GM23338 (cell line): ENCODE results near the gene BMP8A. TPM values are rescaled to one million over a fixed set of nuclear protein-coding genes. Genes with fewer than 3 reads are reported as not detected.

Experiments
- ATAC-seq: fragments of 200-7000 bp; cut with Tn5 transposase; 3 replicates; pipeline ENCODE4 v1.9.1; 2020
- DNase-seq: peaks from one replicate; pipeline ENCODE4 v3.0.0-alpha.2; 2015; ENCODE audit warnings: low spot score
- H2AFZ ChIP-seq: fragments of 200-600 bp; sonication (generic); 2 replicates; pipeline ENCODE4 v1.8.0; 2016; ENCODE audit warnings: antibody characterized with exemption, mild to moderate bottlenecking, moderate library complexity
- H3F3A ChIP-seq: fragments of 200-600 bp; sonication (generic); replicated peaks from 2 replicates; pipeline ENCODE4 v1.8.0; 2017; ENCODE audit warnings: antibody characterized with exemption, mixed run types, low read depth
- H3K27ac ChIP-seq: fragments of 200-600 bp; sonication (generic); 2 replicates; pipeline ENCODE4 v1.6.1; 2016; ENCODE audit warnings: low read depth
- H3K27me3 ChIP-seq: fragments of 200-600 bp; sonication (generic); 2 replicates; pipeline ENCODE4 v1.8.0; 2016; ENCODE audit warnings: mild to moderate bottlenecking, mixed run types, moderate library complexity; ENCODE audit not compliant: insufficient read depth
- H3K36me3 ChIP-seq: fragments of 200-600 bp; sonication (generic); 2 replicates; pipeline ENCODE4 v1.8.0; 2016; ENCODE audit warnings: mild to moderate bottlenecking; ENCODE audit not compliant: insufficient read depth
- H3K4me1 ChIP-seq: fragments of 200-600 bp; sonication (generic); 2 replicates; pipeline ENCODE4 v1.8.0; 2016; ENCODE audit warnings: mild to moderate bottlenecking, moderate library complexity; ENCODE audit not compliant: insufficient read depth
- H3K4me2 ChIP-seq: fragments of 200-600 bp; sonication (generic); 2 replicates; pipeline ENCODE4 v1.7.1; 2017; ENCODE audit warnings: mixed run types
- H3K4me3 ChIP-seq: fragments of 200-600 bp; sonication (generic); 2 replicates; pipeline ENCODE4 v1.6.1; 2016; ENCODE audit warnings: mixed run types
- H3K79me2 ChIP-seq: fragments of 200-600 bp; sonication (generic); replicated peaks from 2 replicates; pipeline ENCODE4 v1.8.0; 2017; ENCODE audit warnings: mild to moderate bottlenecking; ENCODE audit not compliant: insufficient read depth
- H3K9me2 ChIP-seq: fragments of 200-600 bp; sonication (generic); 2 replicates; pipeline ENCODE4 v1.8.0; 2017; ENCODE audit not compliant: insufficient read depth
- H4K20me1 ChIP-seq: fragments of 200-600 bp; sonication (generic); replicated peaks from 2 replicates; pipeline ENCODE4 v1.8.0; 2017; ENCODE audit warnings: mild to moderate bottlenecking; ENCODE audit not compliant: insufficient read depth
- H3K27ac Mint-ChIP-seq: 2 replicates; pipeline ENCODE4 v1.8.0; 2020; ENCODE audit warnings: inconsistent platforms, mild to moderate bottlenecking, moderate library complexity, mixed read lengths
- H3K27me3 Mint-ChIP-seq: 3 replicates; pipeline ENCODE4 v1.8.0; 2022; ENCODE audit warnings: low read depth, mild to moderate bottlenecking, moderate library complexity, mixed read lengths, inconsistent platforms; ENCODE audit not compliant: insufficient read depth, poor library complexity
- H3K36me3 Mint-ChIP-seq: 3 replicates; pipeline ENCODE4 v1.8.0; 2021; ENCODE audit warnings: low read depth, mild to moderate bottlenecking, inconsistent platforms, moderate library complexity, mixed read lengths
- H3K4me1 Mint-ChIP-seq: 3 replicates; pipeline ENCODE4 v1.8.0; 2020; ENCODE audit warnings: mild to moderate bottlenecking, inconsistent platforms, mixed read lengths
- H3K4me3 Mint-ChIP-seq: 3 replicates; pipeline ENCODE4 v1.8.0; 2021; ENCODE audit warnings: moderate library complexity, mild to moderate bottlenecking, inconsistent platforms, mixed read lengths
- H3K9me3 Mint-ChIP-seq: 3 replicates; pipeline ENCODE4 v1.8.0; 2020; ENCODE audit warnings: moderate library complexity, mild to moderate bottlenecking, inconsistent platforms, mixed read lengths
- CREB1 ChIP-seq: fragments of 250-450 bp; sonication (Bioruptor Pico); IDR thresholded peaks from 2 replicates; pipeline ENCODE4 v1.5.0; 2020; ENCODE audit warnings: low read depth, mild to moderate bottlenecking, moderate library complexity
- EZH2 ChIP-seq: fragments of 200-600 bp; sonication (generic); IDR thresholded peaks from one replicate; pipeline ENCODE4 v1.8.0; 2017; ENCODE audit warnings: antibody characterized with exemption, mild to moderate bottlenecking, low read depth; ENCODE audit not compliant: unreplicated experiment
- POLR2AphosphoS5 ChIP-seq: IDR thresholded peaks from 2 replicates; pipeline ENCODE4 v1.6.1; 2016; ENCODE audit warnings: antibody characterized with exemption, low read depth
- ZNF331 ChIP-seq: fragments of 250-450 bp; sonication (Bioruptor Pico); IDR thresholded peaks from 2 replicates; pipeline ENCODE4 v1.5.0; 2020; ENCODE audit warnings: low read depth, mild to moderate bottlenecking, moderate library complexity
- polyA plus RNA-seq: library from polyadenylated mRNA; unstranded; fragments of >200 nt; fragmentation: Nextera tagmentation; extraction: Ambion mirVana; gene quantifications from 2 replicates; pipeline ENCODE4 v1.2.1, GENCODE V29; 2016
- total RNA-seq: library from RNA; depleted of rRNA; stranded (reverse); fragments of >200 nt; shearing (Covaris generic); gene quantifications from 2 replicates; pipeline ENCODE4 v1.2.3, GENCODE V29; 2014
- TF ChIP-seq, protein P1 (sequence below): fragments of 250-450 bp; sonication (Bioruptor Pico); IDR thresholded peaks from 2 replicates; pipeline ENCODE4 v1.5.0; 2020; ENCODE audit warnings: mild to moderate bottlenecking, moderate library complexity
- TF ChIP-seq, protein P2 (sequence below), 2 experiments: fragments of 200-600 bp in 1 of 2; sonication (generic) in 1 of 2; conservative IDR thresholded peaks; 2 replicates each; pipeline versions ENCODE4 v1.5.1 to v1.6.1; 2016 to 2017; ENCODE audit warnings: antibody characterized with exemption in 2 of 2, low read depth in 2 of 2, mild to moderate bottlenecking in 2 of 2, moderate library complexity in 1 of 2

Gene BMP8A
- total and polyA plus RNA-seq, 2 experiments from 2014 or later = 0.34 to 0.63 TPM

DNA sequence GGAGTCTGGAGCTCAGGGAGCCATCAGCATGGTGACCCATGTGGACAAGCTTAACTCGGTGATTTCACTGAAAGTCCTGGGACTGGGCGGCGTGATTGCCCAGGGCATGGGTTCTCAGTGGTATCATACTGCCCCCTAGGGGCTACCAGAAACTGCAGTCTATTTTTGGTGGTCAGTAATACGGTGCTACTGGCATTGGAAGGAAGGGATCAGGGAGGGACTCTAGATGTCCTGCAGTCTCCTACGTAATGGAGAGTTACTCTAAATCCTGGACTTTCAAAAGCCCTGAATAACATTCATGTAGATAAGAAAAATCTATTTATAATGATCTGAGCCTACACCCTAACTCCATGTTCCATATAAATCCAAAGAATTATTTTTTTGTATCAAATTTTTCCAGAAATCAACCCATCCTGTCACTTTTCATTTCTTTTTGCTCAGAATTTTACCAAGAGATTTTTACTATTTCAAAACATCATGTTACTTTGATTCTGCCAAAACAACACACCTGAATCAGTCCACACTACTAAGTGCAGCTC lies 47.9 kb downstream of the BMP8A start:
- TF ChIP-seq ZNF331 (CRISPR knock-in tag) (no peak), EZH2 (no peak), POLR2AphosphoS5 (no peak), CREB1 (CRISPR knock-in tag) (no peak)
- TF ChIP-seq, protein P1, sequence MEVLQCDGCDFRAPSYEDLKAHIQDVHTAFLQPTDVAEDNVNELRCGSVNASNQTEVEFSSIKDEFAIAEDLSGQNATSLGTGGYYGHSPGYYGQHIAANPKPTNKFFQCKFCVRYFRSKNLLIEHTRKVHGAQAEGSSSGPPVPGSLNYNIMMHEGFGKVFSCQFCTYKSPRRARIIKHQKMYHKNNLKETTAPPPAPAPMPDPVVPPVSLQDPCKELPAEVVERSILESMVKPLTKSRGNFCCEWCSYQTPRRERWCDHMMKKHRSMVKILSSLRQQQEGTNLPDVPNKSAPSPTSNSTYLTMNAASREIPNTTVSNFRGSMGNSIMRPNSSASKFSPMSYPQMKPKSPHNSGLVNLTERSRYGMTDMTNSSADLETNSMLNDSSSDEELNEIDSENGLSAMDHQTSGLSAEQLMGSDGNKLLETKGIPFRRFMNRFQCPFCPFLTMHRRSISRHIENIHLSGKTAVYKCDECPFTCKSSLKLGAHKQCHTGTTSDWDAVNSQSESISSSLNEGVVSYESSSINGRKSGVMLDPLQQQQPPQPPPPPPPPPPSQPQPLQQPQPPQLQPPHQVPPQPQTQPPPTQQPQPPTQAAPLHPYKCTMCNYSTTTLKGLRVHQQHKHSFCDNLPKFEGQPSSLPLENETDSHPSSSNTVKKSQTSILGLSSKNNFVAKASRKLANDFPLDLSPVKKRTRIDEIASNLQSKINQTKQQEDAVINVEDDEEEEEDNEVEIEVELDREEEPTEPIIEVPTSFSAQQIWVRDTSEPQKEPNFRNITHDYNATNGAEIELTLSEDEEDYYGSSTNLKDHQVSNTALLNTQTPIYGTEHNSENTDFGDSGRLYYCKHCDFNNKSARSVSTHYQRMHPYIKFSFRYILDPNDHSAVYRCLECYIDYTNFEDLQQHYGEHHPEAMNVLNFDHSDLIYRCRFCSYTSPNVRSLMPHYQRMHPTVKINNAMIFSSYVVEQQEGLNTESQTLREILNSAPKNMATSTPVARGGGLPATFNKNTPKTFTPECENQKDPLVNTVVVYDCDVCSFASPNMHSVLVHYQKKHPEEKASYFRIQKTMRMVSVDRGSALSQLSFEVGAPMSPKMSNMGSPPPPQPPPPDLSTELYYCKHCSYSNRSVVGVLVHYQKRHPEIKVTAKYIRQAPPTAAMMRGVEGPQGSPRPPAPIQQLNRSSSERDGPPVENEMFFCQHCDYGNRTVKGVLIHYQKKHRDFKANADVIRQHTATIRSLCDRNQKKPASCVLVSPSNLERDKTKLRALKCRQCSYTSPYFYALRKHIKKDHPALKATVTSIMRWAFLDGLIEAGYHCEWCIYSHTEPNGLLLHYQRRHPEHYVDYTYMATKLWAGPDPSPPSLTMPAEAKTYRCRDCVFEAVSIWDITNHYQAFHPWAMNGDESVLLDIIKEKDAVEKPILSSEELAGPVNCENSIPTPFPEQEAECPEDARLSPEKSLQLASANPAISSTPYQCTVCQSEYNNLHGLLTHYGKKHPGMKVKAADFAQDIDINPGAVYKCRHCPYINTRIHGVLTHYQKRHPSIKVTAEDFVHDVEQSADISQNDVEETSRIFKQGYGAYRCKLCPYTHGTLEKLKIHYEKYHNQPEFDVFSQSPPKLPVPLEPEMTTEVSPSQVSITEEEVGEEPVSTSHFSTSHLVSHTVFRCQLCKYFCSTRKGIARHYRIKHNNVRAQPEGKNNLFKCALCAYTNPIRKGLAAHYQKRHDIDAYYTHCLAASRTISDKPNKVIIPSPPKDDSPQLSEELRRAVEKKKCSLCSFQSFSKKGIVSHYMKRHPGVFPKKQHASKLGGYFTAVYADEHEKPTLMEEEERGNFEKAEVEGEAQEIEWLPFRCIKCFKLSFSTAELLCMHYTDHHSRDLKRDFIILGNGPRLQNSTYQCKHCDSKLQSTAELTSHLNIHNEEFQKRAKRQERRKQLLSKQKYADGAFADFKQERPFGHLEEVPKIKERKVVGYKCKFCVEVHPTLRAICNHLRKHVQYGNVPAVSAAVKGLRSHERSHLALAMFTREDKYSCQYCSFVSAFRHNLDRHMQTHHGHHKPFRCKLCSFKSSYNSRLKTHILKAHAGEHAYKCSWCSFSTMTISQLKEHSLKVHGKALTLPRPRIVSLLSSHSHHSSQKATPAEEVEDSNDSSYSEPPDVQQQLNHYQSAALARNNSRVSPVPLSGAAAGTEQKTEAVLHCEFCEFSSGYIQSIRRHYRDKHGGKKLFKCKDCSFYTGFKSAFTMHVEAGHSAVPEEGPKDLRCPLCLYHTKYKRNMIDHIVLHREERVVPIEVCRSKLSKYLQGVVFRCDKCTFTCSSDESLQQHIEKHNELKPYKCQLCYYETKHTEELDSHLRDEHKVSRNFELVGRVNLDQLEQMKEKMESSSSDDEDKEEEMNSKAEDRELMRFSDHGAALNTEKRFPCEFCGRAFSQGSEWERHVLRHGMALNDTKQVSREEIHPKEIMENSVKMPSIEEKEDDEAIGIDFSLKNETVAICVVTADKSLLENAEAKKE (CRISPR knock-in tag) = no peak
- TF ChIP-seq, protein P2, sequence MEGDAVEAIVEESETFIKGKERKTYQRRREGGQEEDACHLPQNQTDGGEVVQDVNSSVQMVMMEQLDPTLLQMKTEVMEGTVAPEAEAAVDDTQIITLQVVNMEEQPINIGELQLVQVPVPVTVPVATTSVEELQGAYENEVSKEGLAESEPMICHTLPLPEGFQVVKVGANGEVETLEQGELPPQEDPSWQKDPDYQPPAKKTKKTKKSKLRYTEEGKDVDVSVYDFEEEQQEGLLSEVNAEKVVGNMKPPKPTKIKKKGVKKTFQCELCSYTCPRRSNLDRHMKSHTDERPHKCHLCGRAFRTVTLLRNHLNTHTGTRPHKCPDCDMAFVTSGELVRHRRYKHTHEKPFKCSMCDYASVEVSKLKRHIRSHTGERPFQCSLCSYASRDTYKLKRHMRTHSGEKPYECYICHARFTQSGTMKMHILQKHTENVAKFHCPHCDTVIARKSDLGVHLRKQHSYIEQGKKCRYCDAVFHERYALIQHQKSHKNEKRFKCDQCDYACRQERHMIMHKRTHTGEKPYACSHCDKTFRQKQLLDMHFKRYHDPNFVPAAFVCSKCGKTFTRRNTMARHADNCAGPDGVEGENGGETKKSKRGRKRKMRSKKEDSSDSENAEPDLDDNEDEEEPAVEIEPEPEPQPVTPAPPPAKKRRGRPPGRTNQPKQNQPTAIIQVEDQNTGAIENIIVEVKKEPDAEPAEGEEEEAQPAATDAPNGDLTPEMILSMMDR (conservative IDR thresholded peaks at IDR 0.05; ENCODE audit: low read depth in 2 of 2) = peak; percentile 92 to 96
- no peak overlapping the region for H2AFZ ChIP-seq
- H3K4me2 ChIP-seq = no peak overlapping the region
- no peaks in the 10 kb centered on the region for H3K9me2 ChIP-seq
- H4K20me1 ChIP-seq = no peaks in the 10 kb centered on the region
- H3K27me3 ChIP-seq = no peaks in the 10 kb centered on the region
- Mint-ChIP-seq H3K27me3 (peaks cover 6% of the 10 kb centered on the region), H3K4me3 (no peak overlapping the region), H3K4me1 (no peaks in the 10 kb centered on the region), H3K36me3 (peaks cover 12% of the 10 kb centered on the region), H3K27ac (0 out of 2 replicates have a peak overlapping the region, but pooled peaks have one; percentile 38), H3K9me3 (no peaks in the 10 kb centered on the region)
- no peaks in the 10 kb centered on the region for H3K36me3 ChIP-seq
- peak; percentile 88 for DNase-seq
- peak; percentile 99 for ATAC-seq
- no peaks in the 10 kb centered on the region for H3K79me2 ChIP-seq
- no peak overlapping the region for H3K27ac ChIP-seq
- H3K4me1 ChIP-seq = no peaks in the 10 kb centered on the region
- H3K4me3 ChIP-seq = no peak overlapping the region
- H3F3A ChIP-seq = no peaks in the 10 kb centered on the region; the same call in 1 of the 2 replicates
